GM12878 (cell line): Measurements from ENCODE around the gene PRCC. TPM values are rescaled to one million over a fixed set of nuclear protein-coding genes. Genes with fewer than 3 reads are reported as not detected.
A peak's percentile ranks its signal among the peaks of the same experiment; 100 is the strongest.

Source experiments
- ATAC-seq: fragments of 200-7000 bp; cut with Tn5 transposase; 3 replicates; pipeline ENCODE4 v1.9.1; 2020; ENCODE audit warnings: mild to moderate bottlenecking, moderate library complexity
- BruUV-seq: library from RNA; stranded (reverse); fragments of 400-500 nt; replicated peaks from 2 replicates; lab custom pipeline; 2021; lab: Mats Ljungman, UMichigan
- CTCF ChIA-PET: fragments of 300-600 bp; sonication (Branson Sonifier 250); formaldehyde crosslinking; extraction: SDS; loops from one replicate; lab custom pipeline; 2021; ENCODE audit warnings: inconsistent platforms; lab: Yijun Ruan, JAX
- POLR2A ChIA-PET: fragments of 350-600 bp; formaldehyde crosslinking; extraction: SDS; loops from one replicate; lab custom pipeline; 2021; ENCODE audit warnings: inconsistent platforms; lab: Charles Lee
- RAD21 ChIA-PET: fragments of 300-600 bp; sonication (Branson Sonifier 250); formaldehyde crosslinking; loops from one replicate; lab custom pipeline; 2023; ENCODE audit warnings: antibody characterized with exemption; ENCODE audit not compliant: unreplicated experiment; lab: Charles Lee
- SMC1A ChIA-PET: fragments of 300-600 bp; sonication (Branson Sonifier 250); formaldehyde crosslinking; loops from one replicate; lab custom pipeline; 2023; ENCODE audit not compliant: unreplicated experiment, uncharacterized antibody; lab: Charles Lee
- DNase-seq: peaks from one replicate; pipeline ENCODE4 v3.0.0-alpha.2; 2011; ENCODE audit warnings: low read depth, low spot score
- FAIRE-seq: peaks from 3 replicates; lab custom pipeline; 2011; peaks lifted over from hg19 to GRCh38; lab: Jason Lieb, UNC
- H2AFZ ChIP-seq: 2 replicates; pipeline ENCODE4 v1.6.0; 2011; ENCODE audit warnings: low read depth, low read length, control low read depth; ENCODE audit not compliant: control insufficient read depth
- H3K27ac ChIP-seq: 2 replicates; pipeline ENCODE4 v1.5.1; 2011; ENCODE audit warnings: control low read depth; ENCODE audit not compliant: control insufficient read depth, insufficient read depth
- H3K27me3 ChIP-seq, 2 experiments: replicated peaks in 1 of 2; 2 replicates each; pipeline versions ENCODE4 v1.6.0 to v1.6.1; 2011; ENCODE audit warnings: low read length in 1 of 2; ENCODE audit not compliant: control insufficient read depth in 2 of 2, insufficient read depth in 2 of 2
- H3K36me3 ChIP-seq, 2 experiments: 2 replicates each; pipeline ENCODE4 v1.5.1; 2011; ENCODE audit warnings: low read length in 1 of 2; ENCODE audit not compliant: control insufficient read depth in 2 of 2, insufficient read depth in 2 of 2
- H3K4me1 ChIP-seq: 2 replicates; pipeline ENCODE4 v1.6.1; 2011; ENCODE audit warnings: mild to moderate bottlenecking, low read length, moderate library complexity, mixed read lengths; ENCODE audit not compliant: control insufficient read depth, insufficient read depth
- H3K4me2 ChIP-seq: 2 replicates; pipeline ENCODE4 v1.6.0; 2011; ENCODE audit warnings: control low read depth; ENCODE audit not compliant: control insufficient read depth, insufficient read depth
- H3K4me3 ChIP-seq: fragments of 200-600 bp; sonication (generic); 2 replicates; pipeline ENCODE4 v1.5.1; 2016
- H3K79me2 ChIP-seq: 2 replicates; pipeline ENCODE4 v1.6.0; 2011; ENCODE audit warnings: low read length; ENCODE audit not compliant: control insufficient read depth, insufficient read depth
- H3K9ac ChIP-seq: 2 replicates; pipeline ENCODE4 v1.8.0; 2011; ENCODE audit warnings: low read length, control low read depth, mixed read lengths; ENCODE audit not compliant: control insufficient read depth, insufficient read depth
- H3K9me3 ChIP-seq: replicated peaks from 3 replicates; pipeline ENCODE4 v1.5.1; 2011; ENCODE audit warnings: mild to moderate bottlenecking, low read length; ENCODE audit not compliant: control insufficient read depth, insufficient read depth
- H4K20me1 ChIP-seq: 2 replicates; pipeline ENCODE4 v1.6.0; 2011; ENCODE audit not compliant: control insufficient read depth, insufficient read depth
- ATF3 ChIP-seq: IDR thresholded peaks from 2 replicates; pipeline ENCODE4 v1.6.1; 2011; ENCODE audit warnings: low read depth, mild to moderate bottlenecking, low read length, moderate library complexity, borderline replicate concordance; ENCODE audit errors: extremely low read depth
- CREM ChIP-seq: IDR thresholded peaks from 2 replicates; pipeline ENCODE4 v1.6.1; 2014; ENCODE audit warnings: antibody characterized with exemption, low read depth
- E2F4 ChIP-seq: IDR thresholded peaks from 2 replicates; pipeline ENCODE4 v1.6.1; 2012; ENCODE audit warnings: low read depth, low read length, improper control_type of control experiment
- EZH2 ChIP-seq: IDR thresholded peaks from 2 replicates; pipeline ENCODE4 v1.6.1; 2012; ENCODE audit warnings: low read depth, mild to moderate bottlenecking, control low read depth, inconsistent platforms, low read length, borderline replicate concordance; ENCODE audit not compliant: control insufficient read depth
- GABPA ChIP-seq: IDR thresholded peaks from 2 replicates; pipeline ENCODE4 v1.6.1; 2014; ENCODE audit warnings: antibody characterized with exemption, low read depth, mild to moderate bottlenecking, inconsistent platforms
- KDM1A ChIP-seq: fragments of 200-600 bp; sonication (generic); IDR thresholded peaks from 2 replicates; pipeline ENCODE4 v1.6.1; 2016; ENCODE audit warnings: borderline replicate concordance
- NFYB ChIP-seq: IDR thresholded peaks from 2 replicates; pipeline ENCODE4 v1.6.1; 2011; ENCODE audit warnings: low read depth, mild to moderate bottlenecking, low read length, improper control_type of control experiment, moderate library complexity; ENCODE audit not compliant: insufficient read depth
- RAD51 ChIP-seq: fragments of 450-650 bp; IDR thresholded peaks from 2 replicates; pipeline ENCODE4 v1.6.1; 2016; ENCODE audit warnings: moderate library complexity, mild to moderate bottlenecking, inconsistent platforms
- RBBP5 ChIP-seq: fragments of 200-600 bp; sonication (generic); conservative IDR thresholded peaks from 2 replicates; pipeline ENCODE4 v1.6.1; 2016
- RCOR1 ChIP-seq: conservative IDR thresholded peaks from 2 replicates; pipeline ENCODE4 v1.6.1; 2012; ENCODE audit warnings: low read depth, low read length, improper control_type of control experiment
- USF1 ChIP-seq: IDR thresholded peaks from 2 replicates; pipeline ENCODE4 v1.6.1; 2011; ENCODE audit warnings: borderline replicate concordance, low read depth, mild to moderate bottlenecking, moderate library complexity, mixed read lengths, low read length; ENCODE audit not compliant: insufficient read depth; ENCODE audit errors: extremely low read length
- USF2 ChIP-seq: IDR thresholded peaks from 2 replicates; pipeline ENCODE4 v1.6.1; 2011; ENCODE audit warnings: low read depth, low read length, improper control_type of control experiment, borderline replicate concordance
- WGBS: methylation state at CpG from one replicate; pipeline ENCODE4 v1.1.6; 2016; ENCODE audit warnings: low lambda C conversion rate; ENCODE audit not compliant: insufficient replicate concordance, insufficient coverage; ENCODE audit errors: missing lambda C conversion rate; 5-methylcytosine and 5-hydroxymethylcytosine counted together
- in situ Hi-C: fragments of 300-500 bp; cut with MboI; formaldehyde crosslinking; loops from 9 replicates; pipeline ENCODE4 v1.14.3; 2018; ENCODE audit warnings: mixed read lengths
- intact Hi-C: fragments of 100-400 bp; cut with micrococcal nuclease; formaldehyde crosslinking; loops from one replicate; pipeline ENCODE4 v1.14.2; 2022; ENCODE audit not compliant: unreplicated experiment
- polyA plus RNA-seq, 11 experiments: library from polyadenylated mRNA; depleted of rRNA in 4 of 11; unstranded in 6 of 11; stranded (reverse) in 5 of 11; fragments of >200 nt; fragmentation: Nextera tagmentation in 4 of 11; fragmentation: Illumina TruSeq in 1 of 11; extraction: Ambion mirVana in 4 of 11; extraction: Trizol in 1 of 11; gene quantifications; 1 replicate in 1 of 11; 2 replicates in 10 of 11; pipeline versions ENCODE4 v1.2.1 to v1.2.3, GENCODE V29; 2011 to 2016; ENCODE audit warnings: inconsistent platforms in 2 of 11, missing spikeins in 2 of 11, low read depth in 1 of 11
- total RNA-seq, 4 experiments: library from RNA; depleted of rRNA in 3 of 4; stranded (reverse); fragments of >200 nt in 3 of 4; fragmentation: Illumina TruSeq in 1 of 4; extraction: Trizol in 1 of 4; gene quantifications; 2 replicates each; pipeline versions ENCODE4 v1.2.1 to v1.2.3, GENCODE V29; 2013 to 2021

Gene PRCC
- total and polyA plus RNA-seq, 10 of the 15 experiments (the other 5 are each of a cell fraction or from before 2014, with no cell fraction given) = 23.8 to 132 (median 63.1) TPM

- no TSS peak for BruUV-seq
- ChIA-PET RAD21 (interaction anchor here (1.0 kb wide), 1 partner anchor 19 kb away, joined by 3 read pairs; no protein-coding TSS in a partner anchor), POLR2A (interaction anchor here (0.8 kb wide), 1 partner anchor 18 kb away, joined by 6 read pairs; the partner anchor contains the start of genes ISG20L2 and METTL25B), SMC1A (interaction anchor here (3.5 kb wide), 1 partner anchor 20 kb away, joined by 20 read pairs; no protein-coding TSS in a partner anchor), CTCF (interaction anchor here (0.7 to 1.4 kb wide), 3 partner anchors 19 to 449 kb away, joined by 3 to 4 read pairs (median 4); no protein-coding TSS in a partner anchor)
- ATAC-seq (no peak), FAIRE-seq (no peak), DNase-seq (no peak)
- H3K4me3 ChIP-seq = peak overlapping the region; percentile 68; the same call in 1 of the 2 replicates
- H3K4me1 ChIP-seq = peaks cover 20% of the 10 kb centered on the region
- in situ Hi-C loops (no loop called here), intact Hi-C loops (loop anchor here (10.0 kb wide), 1 partner anchor 241 kb away; the partner anchor contains the start of gene MEF2D)
- no peak overlapping the region for H3K9ac ChIP-seq
- H3K9me3 ChIP-seq = no peaks in the 10 kb centered on the region
- H2AFZ ChIP-seq = no peak overlapping the region
- H4K20me1 ChIP-seq = no peaks in the 10 kb centered on the region
- H3K27ac ChIP-seq = peak overlapping the region; percentile 10; the same call in 1 of the 2 replicates
- H3K36me3 ChIP-seq = peaks cover 22 to 23% of the 10 kb centered on the region in 2 experiments
- H3K27me3 ChIP-seq = no peaks in the 10 kb centered on the region
- TF ChIP-seq E2F4 = no peak
- WGBS = 58% methylated on average over 3 of the region's 3 CpGs
- peaks cover 61% of the 10 kb centered on the region for H3K79me2 ChIP-seq
- peak overlapping the region; percentile 55; the same call in 1 of the 2 replicates for H3K4me2 ChIP-seq
Observed at GRCh38 chr1:156745881-156746280, 21.5 kb upstream of the PRCC start.

GRCh38 chr1:156746406-156746727 lies 21.0 kb upstream of the PRCC start:
- Histone ChIP-seq H3K9me3 (no peaks in the 10 kb centered on the region), H3K36me3 (peaks cover 22 to 23% of the 10 kb centered on the region in 2 experiments), H3K27ac (no peak overlapping the region), H2AFZ (no peak overlapping the region), H3K4me1 (peaks cover 20% of the 10 kb centered on the region), H4K20me1 (no peaks in the 10 kb centered on the region), H3K9ac (no peak overlapping the region), H3K4me2 (peak overlapping the region; percentile 55; the same call in 1 of the 2 replicates), H3K79me2 (peaks cover 66% of the 10 kb centered on the region), H3K27me3 (no peaks in the 10 kb centered on the region), H3K4me3 (peak overlapping the region; percentile 68; the same call in 1 of the 2 replicates)
- no TSS peak for BruUV-seq
- DNase-seq = no peak
- no peak for ATAC-seq
- 65% methylated on average over 8 of the region's 9 CpGs for WGBS
- POLR2A ChIA-PET = interaction anchor here (0.8 kb wide), 1 partner anchor 18 kb away, joined by 6 read pairs; the partner anchor contains the start of genes ISG20L2 and METTL25B
- SMC1A ChIA-PET = interaction anchor here (3.5 kb wide), 1 partner anchor 20 kb away, joined by 20 read pairs; no protein-coding TSS in a partner anchor
- RAD21 ChIA-PET = interaction anchor here (1.0 to 2.2 kb wide), 2 partner anchors 20 kb away, joined by 3 to 12 read pairs; partner anchors contain the start of gene METTL25B
- in situ Hi-C loops = no loop called here
- CTCF ChIA-PET = interaction anchor here (1.0 kb wide), 1 partner anchor 19 kb away, joined by 4 read pairs; no protein-coding TSS in a partner anchor
- FAIRE-seq = no peak
- intact Hi-C loops = loop anchor here (10.0 kb wide), 1 partner anchor 242 kb away; the partner anchor contains the start of gene MEF2D
- no peak for TF ChIP-seq RBBP5
- no peak for TF ChIP-seq RCOR1
- 0 out of 2 replicates have a peak, but pooled peaks have one; percentile 3 for TF ChIP-seq ATF3
- TF ChIP-seq EZH2 = no peak
- no peak for TF ChIP-seq NFYB
- TF ChIP-seq GABPA = no peak
- peak; percentile 90 for TF ChIP-seq RAD51
- TF ChIP-seq USF1 = peak; percentile 51
- TF ChIP-seq CREM = no peak
- TF ChIP-seq USF2 = peak; percentile 8; the same call in 1 of the 2 replicates
- TF ChIP-seq KDM1A = no peak
